ENCODE results near the gene LRRC8D.

The LRRC8D gene

DNA sequence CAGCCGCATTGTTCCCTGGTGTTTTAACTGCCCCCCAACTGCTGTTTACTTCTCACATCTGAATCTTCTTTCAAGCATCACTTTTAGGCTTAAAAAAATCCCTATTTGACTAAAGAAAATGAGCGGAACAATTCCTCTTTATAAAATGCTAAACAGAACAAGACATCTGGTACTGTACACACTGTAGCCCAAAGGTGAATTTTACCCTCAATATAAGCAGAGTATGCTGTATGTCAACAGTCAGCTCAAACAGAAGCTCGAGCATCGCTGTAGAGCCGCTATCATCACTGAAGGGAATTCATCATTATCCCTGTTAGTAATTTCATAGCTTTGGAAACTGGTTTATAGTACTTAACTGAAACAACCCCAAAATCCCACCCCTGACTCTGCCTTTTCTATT, 85.3 kb downstream of the LRRC8D start:
- no peak for TF ChIP-seq SNAI2 (CRISPR knock-in tag; IDR thresholded peaks at IDR 0.05)
- peak; percentile 2; the same call in 2 of the 3 replicates for ATAC-seq

DNA sequence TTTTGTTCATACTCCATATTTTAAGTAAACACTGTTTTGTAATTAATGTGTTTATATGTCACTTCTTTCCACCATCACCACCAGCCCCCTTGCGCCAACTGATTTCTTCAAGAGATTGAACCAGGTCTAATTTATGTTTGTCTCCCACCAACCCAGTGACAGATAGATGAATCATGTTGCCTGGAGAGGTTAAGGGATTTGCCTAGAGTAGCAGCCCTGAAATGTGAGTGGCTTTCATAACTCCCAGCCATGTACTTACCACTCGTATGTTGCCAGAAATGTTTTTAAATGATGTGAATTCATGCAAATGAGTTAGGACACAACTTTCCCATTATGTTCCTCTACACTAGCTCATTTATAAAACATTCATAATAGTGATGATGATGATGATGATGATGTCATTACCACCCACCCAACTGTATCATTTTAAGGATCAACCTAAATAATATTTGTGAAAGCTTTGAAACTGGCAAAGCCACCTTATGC, 86.9 kb downstream of the LRRC8D start:
- ATAC-seq, result peak; percentile 21; the same call in 2 of the 3 replicates
- TF ChIP-seq, protein P1, sequence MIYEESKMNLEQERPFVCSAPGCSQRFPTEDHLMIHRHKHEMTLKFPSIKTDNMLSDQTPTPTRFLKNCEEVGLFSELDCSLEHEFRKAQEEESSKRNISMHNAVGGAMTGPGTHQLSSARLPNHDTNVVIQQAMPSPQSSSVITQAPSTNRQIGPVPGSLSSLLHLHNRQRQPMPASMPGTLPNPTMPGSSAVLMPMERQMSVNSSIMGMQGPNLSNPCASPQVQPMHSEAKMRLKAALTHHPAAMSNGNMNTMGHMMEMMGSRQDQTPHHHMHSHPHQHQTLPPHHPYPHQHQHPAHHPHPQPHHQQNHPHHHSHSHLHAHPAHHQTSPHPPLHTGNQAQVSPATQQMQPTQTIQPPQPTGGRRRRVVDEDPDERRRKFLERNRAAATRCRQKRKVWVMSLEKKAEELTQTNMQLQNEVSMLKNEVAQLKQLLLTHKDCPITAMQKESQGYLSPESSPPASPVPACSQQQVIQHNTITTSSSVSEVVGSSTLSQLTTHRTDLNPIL (CRISPR knock-in tag; IDR thresholded peaks at IDR 0.05; ENCODE audit: low read depth), result no peak
- TF ChIP-seq, protein P2, sequence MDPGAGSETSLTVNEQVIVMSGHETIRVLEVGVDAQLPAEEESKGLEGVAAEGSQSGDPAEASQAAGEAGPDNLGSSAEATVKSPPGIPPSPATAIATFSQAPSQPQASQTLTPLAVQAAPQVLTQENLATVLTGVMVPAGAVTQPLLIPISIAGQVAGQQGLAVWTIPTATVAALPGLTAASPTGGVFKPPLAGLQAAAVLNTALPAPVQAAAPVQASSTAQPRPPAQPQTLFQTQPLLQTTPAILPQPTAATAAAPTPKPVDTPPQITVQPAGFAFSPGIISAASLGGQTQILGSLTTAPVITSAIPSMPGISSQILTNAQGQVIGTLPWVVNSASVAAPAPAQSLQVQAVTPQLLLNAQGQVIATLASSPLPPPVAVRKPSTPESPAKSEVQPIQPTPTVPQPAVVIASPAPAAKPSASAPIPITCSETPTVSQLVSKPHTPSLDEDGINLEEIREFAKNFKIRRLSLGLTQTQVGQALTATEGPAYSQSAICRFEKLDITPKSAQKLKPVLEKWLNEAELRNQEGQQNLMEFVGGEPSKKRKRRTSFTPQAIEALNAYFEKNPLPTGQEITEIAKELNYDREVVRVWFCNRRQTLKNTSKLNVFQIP (CRISPR knock-in tag; IDR thresholded peaks at IDR 0.05; ENCODE audit: borderline replicate concordance, low read depth), result no peak
- TF ChIP-seq ZNF70 (CRISPR knock-in tag; IDR thresholded peaks at IDR 0.05), result no peak
- TF ChIP-seq ISL1 (CRISPR knock-in tag; IDR thresholded peaks at IDR 0.05), result no peak
- TF ChIP-seq PATZ1 (CRISPR knock-in tag; IDR thresholded peaks at IDR 0.05; ENCODE audit: borderline replicate concordance), result no peak
- no peak for TF ChIP-seq CSRNP3 (CRISPR knock-in tag; IDR thresholded peaks at IDR 0.05)
- TF ChIP-seq TOX (CRISPR knock-in tag; IDR thresholded peaks at IDR 0.05; ENCODE audit: borderline replicate concordance), result no peak
- no peak for TF ChIP-seq SNAI2 (CRISPR knock-in tag; IDR thresholded peaks at IDR 0.05)
- no peak for TF ChIP-seq CSDC2 (CRISPR knock-in tag; IDR thresholded peaks at IDR 0.05)
- no peak for TF ChIP-seq GLIS3 (CRISPR knock-in tag; IDR thresholded peaks at IDR 0.05)
- no peak for TF ChIP-seq ZFP30 (CRISPR knock-in tag; IDR thresholded peaks at IDR 0.05)
- TF ChIP-seq ESRRG (CRISPR knock-in tag; IDR thresholded peaks at IDR 0.05), result no peak
- TF ChIP-seq OSR1 (CRISPR knock-in tag; IDR thresholded peaks at IDR 0.05), result no peak
- TF ChIP-seq, protein P3, sequence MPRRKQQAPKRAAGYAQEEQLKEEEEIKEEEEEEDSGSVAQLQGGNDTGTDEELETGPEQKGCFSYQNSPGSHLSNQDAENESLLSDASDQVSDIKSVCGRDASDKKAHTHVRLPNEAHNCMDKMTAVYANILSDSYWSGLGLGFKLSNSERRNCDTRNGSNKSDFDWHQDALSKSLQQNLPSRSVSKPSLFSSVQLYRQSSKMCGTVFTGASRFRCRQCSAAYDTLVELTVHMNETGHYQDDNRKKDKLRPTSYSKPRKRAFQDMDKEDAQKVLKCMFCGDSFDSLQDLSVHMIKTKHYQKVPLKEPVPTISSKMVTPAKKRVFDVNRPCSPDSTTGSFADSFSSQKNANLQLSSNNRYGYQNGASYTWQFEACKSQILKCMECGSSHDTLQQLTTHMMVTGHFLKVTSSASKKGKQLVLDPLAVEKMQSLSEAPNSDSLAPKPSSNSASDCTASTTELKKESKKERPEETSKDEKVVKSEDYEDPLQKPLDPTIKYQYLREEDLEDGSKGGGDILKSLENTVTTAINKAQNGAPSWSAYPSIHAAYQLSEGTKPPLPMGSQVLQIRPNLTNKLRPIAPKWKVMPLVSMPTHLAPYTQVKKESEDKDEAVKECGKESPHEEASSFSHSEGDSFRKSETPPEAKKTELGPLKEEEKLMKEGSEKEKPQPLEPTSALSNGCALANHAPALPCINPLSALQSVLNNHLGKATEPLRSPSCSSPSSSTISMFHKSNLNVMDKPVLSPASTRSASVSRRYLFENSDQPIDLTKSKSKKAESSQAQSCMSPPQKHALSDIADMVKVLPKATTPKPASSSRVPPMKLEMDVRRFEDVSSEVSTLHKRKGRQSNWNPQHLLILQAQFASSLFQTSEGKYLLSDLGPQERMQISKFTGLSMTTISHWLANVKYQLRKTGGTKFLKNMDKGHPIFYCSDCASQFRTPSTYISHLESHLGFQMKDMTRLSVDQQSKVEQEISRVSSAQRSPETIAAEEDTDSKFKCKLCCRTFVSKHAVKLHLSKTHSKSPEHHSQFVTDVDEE (CRISPR knock-in tag; IDR thresholded peaks at IDR 0.05), result no peak
- TF ChIP-seq ZC3H10 (CRISPR knock-in tag; IDR thresholded peaks at IDR 0.05), result no peak
- TF ChIP-seq ZNF8 (CRISPR knock-in tag; IDR thresholded peaks at IDR 0.05), result no peak
- no peak for TF ChIP-seq ZFP3 (CRISPR knock-in tag; IDR thresholded peaks at IDR 0.05)
- TF ChIP-seq PPARA (CRISPR knock-in tag; IDR thresholded peaks at IDR 0.05; ENCODE audit: borderline replicate concordance), result no peak
- no peak for TF ChIP-seq BACH2 (CRISPR knock-in tag; IDR thresholded peaks at IDR 0.05; ENCODE audit: borderline replicate concordance)

GRCh38 chr1:89908273-89908671, 87.4 kb downstream of the LRRC8D start:
- no peak for ATAC-seq
- TF ChIP-seq ISL1 (CRISPR knock-in tag; IDR thresholded peaks at IDR 0.05), result no peak
- TF ChIP-seq PPARA (CRISPR knock-in tag; IDR thresholded peaks at IDR 0.05; ENCODE audit: borderline replicate concordance), result no peak
- no peak for TF ChIP-seq ZFP30 (CRISPR knock-in tag; IDR thresholded peaks at IDR 0.05)
- TF ChIP-seq, protein P2 (CRISPR knock-in tag; IDR thresholded peaks at IDR 0.05; ENCODE audit: borderline replicate concordance, low read depth), result no peak
- TF ChIP-seq CSDC2 (CRISPR knock-in tag; IDR thresholded peaks at IDR 0.05), result no peak
- TF ChIP-seq ZNF565 (CRISPR knock-in tag; conservative IDR thresholded peaks at IDR 0.05; ENCODE audit: low read depth), result no peak
- TF ChIP-seq BACH2 (CRISPR knock-in tag; IDR thresholded peaks at IDR 0.05; ENCODE audit: borderline replicate concordance), result no peak
- TF ChIP-seq ZC3H10 (CRISPR knock-in tag; IDR thresholded peaks at IDR 0.05), result no peak
- TF ChIP-seq ZNF70 (CRISPR knock-in tag; IDR thresholded peaks at IDR 0.05), result no peak
- no peak for TF ChIP-seq ESRRG (CRISPR knock-in tag; IDR thresholded peaks at IDR 0.05)
- no peak for TF ChIP-seq PATZ1 (CRISPR knock-in tag; IDR thresholded peaks at IDR 0.05; ENCODE audit: borderline replicate concordance)
- TF ChIP-seq GLIS3 (CRISPR knock-in tag; IDR thresholded peaks at IDR 0.05), result no peak
- no peak for TF ChIP-seq OSR1 (CRISPR knock-in tag; IDR thresholded peaks at IDR 0.05)
- no peak for TF ChIP-seq TOX (CRISPR knock-in tag; IDR thresholded peaks at IDR 0.05; ENCODE audit: borderline replicate concordance)

Data from SK-N-SH treated with all-trans-retinoic acid at 6 μM for 48 hours (cell line).